ENCODE results near the gene KRTAP5-2. TPM values are rescaled to one million over a fixed set of nuclear protein-coding genes. Genes with fewer than 3 reads are reported as not detected.

Gene KRTAP5-2
- total and polyA plus RNA-seq, 9 of the 15 experiments (the other 6 are each of a cell fraction or from before 2014, with no cell fraction given) = not detected

- Histone ChIP-seq H3K9ac (ENCODE audit: insufficient read depth in 1 of 2, low read depth in 2 of 2, low read length in 2 of 2) (no peak overlapping the region; a peak in 1 of 4 replicates), H3K79me2 (ENCODE audit: control insufficient read depth, insufficient read depth, low read length) (no peaks in the 10 kb centered on the region), H3K9me1 (ENCODE audit: control insufficient read depth, insufficient read depth, low read length) (peaks cover 3% of the 10 kb centered on the region), H4K20me1 (replicated peaks; ENCODE audit: control insufficient read depth, insufficient read depth, low read length) (peaks cover 54% of the 10 kb centered on the region), H2AFZ (ENCODE audit: low read depth, low read length) (no peak overlapping the region), H3K27me3 (ENCODE audit: control insufficient read depth in 2 of 2, insufficient read depth in 2 of 2, low read length in 2 of 2) (peaks cover 0 to 15% of the 10 kb centered on the region in 2 experiments; a peak in 2 of 5 replicates), H3K4me1 (replicated peaks in 1 of 2; ENCODE audit: control insufficient read depth in 2 of 2, insufficient read depth in 2 of 2, low read length in 2 of 2) (peaks cover 0 to 62% of the 10 kb centered on the region in 2 experiments; a peak in 4 of 5 replicates), H3K9me3 (replicated peaks; ENCODE audit: control insufficient read depth, insufficient read depth, low read depth, low read length) (no peaks in the 10 kb centered on the region), H3K4me3 (no peak overlapping the region), H3K36me3 (ENCODE audit: control insufficient read depth, insufficient read depth, low read length) (no peaks in the 10 kb centered on the region), H3K4me2 (ENCODE audit: insufficient read depth, low read length) (no peak overlapping the region), H3K27ac (ENCODE audit: extremely low read depth, low read depth, low read length) (no peak overlapping the region)
- BruUV-seq (replicated peaks) = no TSS peak
- FAIRE-seq = no peak
- in situ Hi-C loops (cut with MboI) = no loop called here
- ATAC-seq = no peak
- no peak for DNase-seq (ENCODE audit: extremely low read depth in 1 of 4, low spot score in 3 of 4)
- POLR2A ChIA-PET = interaction anchor here (0.7 to 1.6 kb wide), 3 partner anchors 11 to 27 kb away, joined by 3 to 4 read pairs (median 3); no protein-coding TSS in a partner anchor
- TF ChIP-seq ETV1 (tag; conservative IDR thresholded peaks at IDR 0.05; ENCODE audit: low read depth) (no peak), PTTG1 (tag; IDR thresholded peaks at IDR 0.05; ENCODE audit: low read depth) (no peak), ZNF76 (CRISPR knock-in tag; IDR thresholded peaks at IDR 0.05; ENCODE audit: borderline replicate concordance) (no peak), FOSL1 (tag; conservative IDR thresholded peaks at IDR 0.05) (no peak), RB1 (IDR thresholded peaks at IDR 0.05; ENCODE audit: low read depth) (no peak), ZNF311 (CRISPR knock-in tag; IDR thresholded peaks at IDR 0.05) (no peak), ZNF197 (CRISPR knock-in tag; IDR thresholded peaks at IDR 0.05; ENCODE audit: low read depth) (no peak), MYNN (IDR thresholded peaks at IDR 0.05) (peak; percentile 41; the same call in 1 of the 2 replicates), MYNN (CRISPR knock-in tag; IDR thresholded peaks at IDR 0.05) (no peak), CTCF (IDR thresholded peaks at IDR 0.05 in 2 of 3, conservative IDR thresholded peaks at IDR 0.05 in 1 of 3; ENCODE audit: insufficient read depth in 2 of 3, low read depth in 1 of 3, low read length in 3 of 3) (no peak), RFX1 (IDR thresholded peaks at IDR 0.05) (peak; percentile 84), E2F3 (CRISPR knock-in tag; IDR thresholded peaks at IDR 0.05) (no peak)
- 11% methylated on average over 11 of the region's 13 CpGs for WGBS (ENCODE audit: insufficient coverage, low coverage, missing lambda C conversion rate)
- intact Hi-C loops (cut with micrococcal nuclease) = no loop called here
- CTCF ChIA-PET (ENCODE audit: low intra/inter-chr PET ratio) = no interaction called here
These were observed 29.6 kb downstream of the KRTAP5-2 start for GRCh38 chr11:1568441-1568911.

All from K562 (cell line).